HepG2 (cell line): ENCODE data around the gene UBAC2. TPM values are rescaled to one million over a fixed set of nuclear protein-coding genes. Genes with fewer than 3 reads are reported as not detected.

Source experiments
- ATAC-seq: fragments of 200-7000 bp; cut with Tn5 transposase; 3 replicates; pipeline ENCODE4 v1.9.1; 2020; ENCODE audit warnings: mild to moderate bottlenecking, moderate library complexity
- BruUV-seq: library from RNA; stranded (reverse); fragments of 400-500 nt; replicated peaks from 2 replicates; lab custom pipeline; 2021; lab: Mats Ljungman, UMichigan
- CTCF ChIA-PET: fragments of 300-600 bp; formaldehyde crosslinking; extraction: SDS; loops from one replicate; lab custom pipeline; 2021; ENCODE audit warnings: low total read pairs, inconsistent platforms, low intra/inter-chr PET ratio; lab: Yijun Ruan, JAX
- POLR2A ChIA-PET: fragments of 350-600 bp; sonication (Branson Sonifier 250); formaldehyde crosslinking; loops from one replicate; lab custom pipeline; 2020; ENCODE audit warnings: antibody characterized with exemption, inconsistent platforms; lab: Yijun Ruan, JAX
- DNase-seq: peaks from one replicate; pipeline ENCODE4 v3.0.0-alpha.2; 2015; ENCODE audit warnings: low spot score
- FAIRE-seq: peaks from 3 replicates; lab custom pipeline; 2011; peaks lifted over from hg19 to GRCh38; lab: Jason Lieb, UNC
- H2AFZ ChIP-seq: one replicate; pipeline ENCODE4 v1.6.1; 2011; ENCODE audit warnings: low read length, inconsistent platforms
- H3K27ac ChIP-seq: fragments of 300-600 bp; 3 replicates; pipeline ENCODE4 v1.8.0; 2011; ENCODE audit warnings: mixed run types, mild to moderate bottlenecking, mixed read lengths, low read length, inconsistent platforms; ENCODE audit not compliant: insufficient read depth; ENCODE audit errors: extremely low read length
- H3K27me3 ChIP-seq, 2 experiments: fragments of 200-600 bp in 1 of 2; 2 replicates in 1 of 2; 3 replicates in 1 of 2; pipeline versions ENCODE4 v1.6.0 to v1.8.0; 2011; ENCODE audit warnings: low read length in 2 of 2, mild to moderate bottlenecking in 2 of 2, moderate library complexity in 2 of 2, inconsistent platforms in 1 of 2; ENCODE audit not compliant: insufficient read depth in 2 of 2, control insufficient read depth in 1 of 2
- H3K36me3 ChIP-seq, 2 experiments: fragments of 200-600 bp in 1 of 2; replicated peaks in 1 of 2; 2 replicates in 1 of 2; 3 replicates in 1 of 2; pipeline versions ENCODE4 v1.5.1 to v1.8.0; 2011; ENCODE audit warnings: low read length in 2 of 2, inconsistent platforms in 1 of 2; ENCODE audit not compliant: insufficient read depth in 2 of 2, control insufficient read depth in 1 of 2
- H3K4me1 ChIP-seq: 2 replicates; pipeline ENCODE4 v1.5.1; 2012; ENCODE audit warnings: low read length, inconsistent platforms; ENCODE audit not compliant: insufficient read depth
- H3K4me2 ChIP-seq: 2 replicates; pipeline ENCODE4 v1.6.0; 2011; ENCODE audit warnings: low read depth, low read length, inconsistent platforms
- H3K4me3 ChIP-seq, 3 experiments: fragments of 200-600 bp in 1 of 3; sonication (generic), shearing (Covaris generic) in 1 of 3; replicated peaks in 1 of 3; 2 replicates each; pipeline ENCODE4 v1.5.1; 2011 to 2016; ENCODE audit warnings: low read length in 3 of 3, inconsistent platforms in 2 of 3, low read depth in 2 of 3, mild to moderate bottlenecking in 2 of 3, control low read depth in 1 of 3, mixed read lengths in 1 of 3; ENCODE audit not compliant: insufficient read depth in 1 of 3
- H3K79me2 ChIP-seq: one replicate; pipeline ENCODE4 v1.6.1; 2011; ENCODE audit warnings: low read length, inconsistent platforms; ENCODE audit not compliant: insufficient read depth
- H3K9ac ChIP-seq: 2 replicates; pipeline ENCODE4 v1.6.0; 2011; ENCODE audit warnings: mild to moderate bottlenecking, low read depth, low read length, inconsistent platforms; ENCODE audit not compliant: insufficient read depth
- H3K9me3 ChIP-seq: 2 replicates; pipeline ENCODE4 v1.5.1; 2012; ENCODE audit warnings: mild to moderate bottlenecking, low read length
- H4K20me1 ChIP-seq: 2 replicates; pipeline ENCODE4 v1.6.0; 2011; ENCODE audit warnings: inconsistent platforms, mild to moderate bottlenecking, low read length, moderate library complexity; ENCODE audit not compliant: insufficient read depth
- ARNT ChIP-seq: fragments of 450-650 bp; IDR thresholded peaks from 2 replicates; pipeline ENCODE4 v1.6.1; 2017
- FOXP1 ChIP-seq, 2 experiments: fragments of 450-650 bp in 1 of 2; IDR thresholded peaks; 2 replicates each; pipeline ENCODE4 v1.6.1; 2017 to 2018; ENCODE audit warnings: antibody characterized with exemption in 1 of 2
- HHEX ChIP-seq: IDR thresholded peaks from 2 replicates; pipeline ENCODE4 v1.6.1; 2016; ENCODE audit warnings: control low read depth
- MXI1 ChIP-seq: IDR thresholded peaks from 3 replicates; pipeline ENCODE4 v1.6.1; 2012; ENCODE audit warnings: low read depth, low read length, inconsistent platforms, borderline replicate concordance
- SMC3 ChIP-seq: IDR thresholded peaks from 2 replicates; pipeline ENCODE4 v1.6.1; 2011; ENCODE audit warnings: low read length, improper control_type of control experiment
- SRSF9 ChIP-seq: fragments of 200-400 bp; formaldehyde crosslinking; IDR thresholded peaks from 2 replicates; pipeline ENCODE4 v1.6.1; 2018; ENCODE audit warnings: borderline replicate concordance, mild to moderate bottlenecking, low read depth, low read length; ENCODE audit not compliant: insufficient read depth, poor library complexity, severe bottlenecking
- TAF15 ChIP-seq: fragments of 200-400 bp; formaldehyde crosslinking; IDR thresholded peaks from one replicate; pipeline ENCODE4 v1.6.1; 2018; ENCODE audit warnings: mild to moderate bottlenecking, low read depth, low read length; ENCODE audit not compliant: poor library complexity, severe bottlenecking
- TEAD2 ChIP-seq: sonication (generic); formaldehyde crosslinking; IDR thresholded peaks from 2 replicates; pipeline ENCODE4 v1.9.0; 2021; ENCODE audit warnings: missing genetic modification reagents
- TMF1 ChIP-seq: sonication (generic); formaldehyde crosslinking; IDR thresholded peaks from 2 replicates; pipeline ENCODE4 v1.8.1; 2022; ENCODE audit warnings: low read depth, missing genetic modification reagents
- ZNF251 ChIP-seq: sonication (generic); formaldehyde crosslinking; IDR thresholded peaks from 2 replicates; pipeline ENCODE4 v1.9.0; 2021; ENCODE audit warnings: mild to moderate bottlenecking, missing genetic modification reagents
- ZNF468 ChIP-seq: sonication (generic); formaldehyde crosslinking; IDR thresholded peaks from 2 replicates; pipeline ENCODE4 v1.8.0; 2022; ENCODE audit warnings: mild to moderate bottlenecking, moderate library complexity, missing genetic modification reagents
- WGBS: methylation state at CpG from one replicate; pipeline ENCODE4 v1.1.6; 2017; ENCODE audit warnings: low lambda C conversion rate; 5-methylcytosine and 5-hydroxymethylcytosine counted together
- in situ Hi-C: cut with HindIII; loops from 2 replicates; pipeline ENCODE4 v1.10.0; 2017; ENCODE audit warnings: low pct_unique_long_range_greater_than_20kb; ENCODE audit not compliant: extremely low pct_ligation_motif_present
- intact Hi-C: fragments of 100-400 bp; cut with micrococcal nuclease; formaldehyde crosslinking; loops from one replicate; pipeline ENCODE4 v1.10.0; 2022; ENCODE audit not compliant: unreplicated experiment
- polyA plus RNA-seq, 8 experiments: library from polyadenylated mRNA; depleted of rRNA in 3 of 8; stranded (reverse) in 7 of 8; unstranded in 1 of 8; fragments of >200 nt; fragmentation: Illumina TruSeq in 4 of 8; extraction: Trizol in 4 of 8; gene quantifications; 2 replicates each; pipeline versions ENCODE4 v1.2.1 to v1.2.3, GENCODE V29; 2011 to 2016; ENCODE audit warnings: low read depth in 4 of 8, missing spikeins in 1 of 8, mixed read lengths in 1 of 8; ENCODE audit not compliant: insufficient read depth in 1 of 8
- total RNA-seq, 5 experiments: library from RNA; depleted of rRNA; stranded (reverse); fragments of >200 nt; fragmentation: Illumina TruSeq; extraction: Trizol; gene quantifications; 2 replicates each; pipeline ENCODE4 v1.2.3, GENCODE V29; 2016; ENCODE audit warnings: low read depth in 1 of 5
- TF ChIP-seq, protein P1 (sequence below): sonication (generic); formaldehyde crosslinking; IDR thresholded peaks from 2 replicates; pipeline ENCODE4 v1.8.1; 2023; ENCODE audit warnings: missing genetic modification reagents, mild to moderate bottlenecking, borderline replicate concordance
- TF ChIP-seq, protein P2 (sequence below): conservative IDR thresholded peaks from 2 replicates; pipeline ENCODE4 v1.6.1; 2018; ENCODE audit warnings: missing genetic modification reagents
- TF ChIP-seq, protein P3 (sequence below): sonication (generic); formaldehyde crosslinking; IDR thresholded peaks from 2 replicates; pipeline ENCODE4 v1.4.0; 2020; ENCODE audit warnings: missing genetic modification reagents
- TF ChIP-seq, protein P4 (sequence below): sonication (generic); formaldehyde crosslinking; IDR thresholded peaks from 2 replicates; pipeline ENCODE4 v1.5.0; 2020; ENCODE audit warnings: missing genetic modification reagents

UBAC2 gene
- total and polyA plus RNA-seq, 2 of the 13 experiments (the other 11 are each of a cell fraction or from before 2014, with no cell fraction given), result 61.3 to 80.8 TPM

DNA sequence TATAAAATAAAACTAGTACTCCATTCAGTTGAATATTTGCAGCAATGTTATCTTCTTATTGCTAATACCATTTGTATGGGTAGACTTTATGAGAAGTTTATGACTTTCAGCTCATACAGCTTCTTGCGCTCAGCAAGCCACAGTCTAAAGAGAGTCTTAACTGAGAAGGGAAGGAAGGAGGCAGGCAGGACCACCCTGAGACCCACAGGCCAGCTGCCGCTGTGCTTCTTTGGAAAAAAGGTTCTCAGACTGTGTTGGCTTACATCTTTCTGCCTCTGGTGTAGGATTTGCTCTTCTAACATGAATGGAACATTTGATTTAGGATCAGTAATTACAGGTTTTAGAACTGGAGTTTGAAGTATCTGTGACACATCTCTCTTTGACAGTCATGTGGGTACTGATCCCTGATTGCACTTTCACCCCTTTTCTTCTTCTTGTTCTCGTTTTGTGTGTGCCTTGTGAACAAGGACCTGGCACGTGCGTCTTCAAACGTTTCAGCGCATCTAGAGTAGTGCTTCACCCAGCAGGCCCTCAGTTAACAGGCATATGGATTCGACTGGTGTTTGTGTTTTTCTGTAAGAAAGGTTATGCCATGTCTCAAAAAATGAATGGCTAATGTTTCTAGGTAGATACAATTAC lies 64.6 kb downstream of the UBAC2 start:
- Histone ChIP-seq H3K27me3 (no peaks in the 10 kb centered on the region), H3K79me2 (no peaks in the 10 kb centered on the region), H3K4me1 (peaks cover 22% of the 10 kb centered on the region), H4K20me1 (peaks cover 8% of the 10 kb centered on the region; the same call in 1 of the 2 replicates), H3K27ac (no peak overlapping the region), H3K9me3 (no peaks in the 10 kb centered on the region), H3K36me3 (peaks cover 0 to 10% of the 10 kb centered on the region in 2 experiments; a peak in 3 of 5 replicates), H3K4me2 (no peak overlapping the region), H2AFZ (no peak overlapping the region), H3K9ac (no peak overlapping the region), H3K4me3 (no peak overlapping the region)
- ChIA-PET POLR2A (interaction anchor here (1.0 kb wide), 1 partner anchor 65 kb away, joined by 3 read pairs; the partner anchor contains the start of gene UBAC2), CTCF (interaction anchor here (1.1 to 4.0 kb wide), 2 partner anchors 65 to 88 kb away, joined by 4 to 22 read pairs; partner anchors contain the start of gene UBAC2)
- intact Hi-C loops, result no loop called here
- no peak for FAIRE-seq
- WGBS, result 81% methylated on average over 8 of the region's 8 CpGs
- no peak for DNase-seq
- ATAC-seq, result no peak
- in situ Hi-C loops, result loop anchor here (10.0 kb wide), 1 partner anchor 170 kb away; no protein-coding TSS in a partner anchor
- no TSS peak for BruUV-seq
- TF ChIP-seq ZNF251, result no peak
- TF ChIP-seq TAF15, result no peak
- no peak for TF ChIP-seq MXI1
- TF ChIP-seq ARNT, result no peak
- TF ChIP-seq TMF1, result no peak
- no peak for TF ChIP-seq TEAD2
- TF ChIP-seq FOXP1 (IDR thresholded peaks at IDR 0.05), result no peak
- no peak for TF ChIP-seq FOXP1 (CRISPR knock-in tag; IDR thresholded peaks at IDR 0.05)
- TF ChIP-seq, protein P1, sequence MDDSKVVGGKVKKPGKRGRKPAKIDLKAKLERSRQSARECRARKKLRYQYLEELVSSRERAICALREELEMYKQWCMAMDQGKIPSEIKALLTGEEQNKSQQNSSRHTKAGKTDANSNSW, result no peak
- TF ChIP-seq, protein P2, sequence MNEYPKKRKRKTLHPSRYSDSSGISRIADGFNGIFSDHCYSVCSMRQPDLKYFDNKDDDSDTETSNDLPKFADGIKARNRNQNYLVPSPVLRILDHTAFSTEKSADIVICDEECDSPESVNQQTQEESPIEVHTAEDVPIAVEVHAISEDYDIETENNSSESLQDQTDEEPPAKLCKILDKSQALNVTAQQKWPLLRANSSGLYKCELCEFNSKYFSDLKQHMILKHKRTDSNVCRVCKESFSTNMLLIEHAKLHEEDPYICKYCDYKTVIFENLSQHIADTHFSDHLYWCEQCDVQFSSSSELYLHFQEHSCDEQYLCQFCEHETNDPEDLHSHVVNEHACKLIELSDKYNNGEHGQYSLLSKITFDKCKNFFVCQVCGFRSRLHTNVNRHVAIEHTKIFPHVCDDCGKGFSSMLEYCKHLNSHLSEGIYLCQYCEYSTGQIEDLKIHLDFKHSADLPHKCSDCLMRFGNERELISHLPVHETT (CRISPR knock-in tag), result no peak
- TF ChIP-seq SMC3, result no peak
- TF ChIP-seq, protein P3, sequence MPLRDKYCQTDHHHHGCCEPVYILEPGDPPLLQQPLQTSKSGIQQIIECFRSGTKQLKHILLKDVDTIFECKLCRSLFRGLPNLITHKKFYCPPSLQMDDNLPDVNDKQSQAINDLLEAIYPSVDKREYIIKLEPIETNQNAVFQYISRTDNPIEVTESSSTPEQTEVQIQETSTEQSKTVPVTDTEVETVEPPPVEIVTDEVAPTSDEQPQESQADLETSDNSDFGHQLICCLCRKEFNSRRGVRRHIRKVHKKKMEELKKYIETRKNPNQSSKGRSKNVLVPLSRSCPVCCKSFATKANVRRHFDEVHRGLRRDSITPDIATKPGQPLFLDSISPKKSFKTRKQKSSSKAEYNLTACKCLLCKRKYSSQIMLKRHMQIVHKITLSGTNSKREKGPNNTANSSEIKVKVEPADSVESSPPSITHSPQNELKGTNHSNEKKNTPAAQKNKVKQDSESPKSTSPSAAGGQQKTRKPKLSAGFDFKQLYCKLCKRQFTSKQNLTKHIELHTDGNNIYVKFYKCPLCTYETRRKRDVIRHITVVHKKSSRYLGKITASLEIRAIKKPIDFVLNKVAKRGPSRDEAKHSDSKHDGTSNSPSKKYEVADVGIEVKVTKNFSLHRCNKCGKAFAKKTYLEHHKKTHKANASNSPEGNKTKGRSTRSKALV, result no peak
- no peak for TF ChIP-seq SRSF9
- TF ChIP-seq, protein P4, sequence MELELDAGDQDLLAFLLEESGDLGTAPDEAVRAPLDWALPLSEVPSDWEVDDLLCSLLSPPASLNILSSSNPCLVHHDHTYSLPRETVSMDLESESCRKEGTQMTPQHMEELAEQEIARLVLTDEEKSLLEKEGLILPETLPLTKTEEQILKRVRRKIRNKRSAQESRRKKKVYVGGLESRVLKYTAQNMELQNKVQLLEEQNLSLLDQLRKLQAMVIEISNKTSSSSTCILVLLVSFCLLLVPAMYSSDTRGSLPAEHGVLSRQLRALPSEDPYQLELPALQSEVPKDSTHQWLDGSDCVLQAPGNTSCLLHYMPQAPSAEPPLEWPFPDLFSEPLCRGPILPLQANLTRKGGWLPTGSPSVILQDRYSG, result no peak
- no peak for TF ChIP-seq ZNF468 (CRISPR knock-in tag)
- TF ChIP-seq HHEX, result no peak
